Hippocampal formation (tissue), 2 donors: ENCODE results near the gene GBX1.

ENCODE experiments used
- DNase-seq, 2 donors: peaks; one replicate each; lab custom pipeline; 2025; lab: John Stamatoyannopoulos, UW

Gene GBX1

DNA sequence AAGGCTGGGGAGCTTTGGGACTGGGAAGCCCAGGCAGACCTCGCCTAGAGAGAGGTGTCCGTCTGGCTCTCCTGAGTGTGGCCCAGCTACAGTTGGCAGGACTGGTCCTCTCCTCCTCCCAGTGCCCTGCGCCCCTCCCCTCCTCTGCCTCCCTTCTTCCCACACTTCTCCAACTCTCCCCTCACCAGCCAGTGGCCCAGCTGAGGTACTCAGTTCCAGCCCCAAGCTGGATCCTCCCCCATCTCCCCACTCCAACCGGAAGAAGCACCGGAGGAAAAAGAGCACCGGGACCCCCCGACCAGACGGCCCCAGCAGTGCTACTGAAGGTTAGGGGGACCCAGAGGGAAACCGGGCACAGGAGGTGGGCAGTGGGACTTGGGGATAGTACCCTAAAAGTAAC, 27.7 kb downstream of the GBX1 start:
- DNase-seq: no peak

DNA sequence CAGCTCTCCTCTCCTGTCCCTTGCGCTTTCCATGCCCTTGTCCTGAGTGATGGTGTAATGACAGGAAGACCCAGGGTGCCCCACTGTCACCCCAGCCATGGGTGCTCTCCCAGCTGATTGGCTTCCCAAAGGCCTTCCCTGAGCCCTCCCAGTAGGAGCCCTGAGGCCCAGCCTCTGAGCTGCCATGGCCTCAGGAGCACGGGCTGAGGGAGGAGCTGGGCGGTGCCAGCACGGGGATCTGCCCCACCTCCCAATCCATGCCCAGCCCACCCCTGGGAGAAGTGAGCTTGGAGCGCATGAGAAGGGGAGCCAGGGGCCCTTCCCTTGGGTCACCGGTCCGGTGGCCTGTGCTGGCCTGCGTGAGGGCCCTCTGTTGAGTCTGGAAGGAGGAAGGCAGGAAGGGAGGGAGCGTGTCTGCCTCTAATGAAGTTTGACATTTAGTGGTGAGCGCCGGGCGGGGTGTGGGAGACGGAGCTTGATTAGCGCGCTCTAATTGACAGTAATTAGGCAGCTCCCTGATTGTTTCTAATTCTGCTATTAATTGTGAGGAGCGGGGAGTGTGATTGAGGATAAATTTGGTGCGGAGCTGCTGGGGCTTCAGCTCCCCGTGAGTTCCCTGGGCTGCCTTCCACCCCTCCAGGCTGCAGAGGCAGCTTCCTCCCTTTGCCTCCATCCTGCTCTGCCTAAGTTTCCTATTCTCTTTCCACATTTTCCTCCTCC, 28.3 kb downstream of the GBX1 start:
- no peak for DNase-seq

DNA sequence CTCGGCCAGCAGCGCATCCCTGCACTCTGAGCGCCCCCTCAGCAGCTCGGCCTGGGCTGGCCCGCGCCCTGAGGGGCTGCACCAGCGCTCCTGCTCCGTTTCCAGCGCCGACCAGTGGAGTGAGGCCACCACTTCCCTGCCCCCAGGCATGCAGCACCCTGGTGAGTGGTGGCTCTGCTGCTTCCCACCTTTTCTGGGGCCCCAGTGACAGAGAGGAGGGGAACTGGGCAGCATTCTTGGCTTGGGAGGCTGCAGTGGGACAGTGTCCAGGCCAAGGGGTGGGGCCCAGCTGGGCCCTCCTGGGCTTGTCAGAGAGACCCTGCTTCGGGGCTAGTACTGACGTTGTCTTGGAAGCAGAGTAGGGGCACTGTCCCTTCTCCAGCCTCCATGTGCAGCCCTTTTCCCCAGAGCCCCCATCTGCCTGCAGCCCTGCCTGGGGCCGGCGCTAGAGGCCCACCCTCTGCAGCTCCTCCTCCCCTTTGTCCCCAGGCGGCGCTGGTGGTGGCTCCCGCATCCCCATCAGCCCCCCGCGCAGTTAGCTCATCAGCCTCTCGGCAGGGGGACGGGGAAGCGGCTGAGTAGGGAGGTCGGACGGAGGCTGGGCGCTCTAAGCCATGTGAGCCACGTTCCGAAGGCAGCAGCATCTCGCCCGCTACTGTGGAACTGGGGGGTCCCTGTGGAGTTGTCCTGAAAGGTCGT, 29.2 kb downstream of the GBX1 start:
- DNase-seq: no peak

DNA sequence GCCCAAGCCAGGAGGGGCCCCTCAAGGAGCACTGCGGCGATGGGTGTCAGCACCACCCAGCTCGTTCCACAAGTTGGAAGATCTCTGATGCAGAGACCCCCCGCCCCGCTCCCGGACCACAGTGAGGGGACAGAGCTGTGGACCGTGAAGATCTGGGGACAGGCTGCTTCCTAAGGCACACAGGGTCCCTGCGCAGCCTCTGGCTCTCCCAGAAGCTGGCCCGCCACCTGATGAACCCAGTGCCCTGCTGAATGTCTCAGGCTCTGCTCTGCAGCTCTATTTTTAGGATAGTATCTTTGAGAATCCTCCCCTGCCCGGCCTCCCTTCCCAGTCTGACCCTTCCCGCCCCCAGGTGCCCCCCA, 29.7 kb downstream of the GBX1 start:
- no peak for DNase-seq

DNA sequence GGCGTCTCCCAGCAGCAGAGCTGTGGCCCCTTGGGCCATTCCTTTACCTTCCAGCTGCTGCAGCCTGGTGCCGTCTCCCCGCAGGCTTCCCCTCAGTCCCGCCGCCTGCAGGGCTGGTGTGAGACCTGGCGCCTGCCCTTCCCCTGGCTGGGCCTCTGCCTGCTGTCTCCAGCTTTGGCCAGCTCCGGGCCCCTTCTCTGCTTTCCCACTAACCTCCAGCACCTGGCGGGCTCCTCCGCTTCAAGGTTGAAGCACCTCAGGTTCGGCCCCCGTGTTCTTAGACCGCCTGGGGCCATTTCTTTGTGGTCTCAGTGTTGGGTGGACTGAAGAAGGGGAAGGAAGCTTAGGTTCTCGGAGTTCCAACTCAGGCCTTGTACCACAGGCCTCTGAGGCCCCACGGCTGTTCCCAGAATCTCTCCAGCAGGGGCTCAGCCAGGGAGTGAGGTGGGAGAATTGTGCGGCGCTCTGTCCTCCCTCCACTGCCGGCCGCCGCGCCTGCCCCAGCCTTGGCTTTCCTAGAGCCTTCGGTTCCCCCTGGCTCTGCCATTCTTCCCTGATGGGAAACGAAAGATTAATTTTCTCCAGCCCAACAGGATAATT, 30.3 kb downstream of the GBX1 start:
- DNase-seq: no peak

DNA sequence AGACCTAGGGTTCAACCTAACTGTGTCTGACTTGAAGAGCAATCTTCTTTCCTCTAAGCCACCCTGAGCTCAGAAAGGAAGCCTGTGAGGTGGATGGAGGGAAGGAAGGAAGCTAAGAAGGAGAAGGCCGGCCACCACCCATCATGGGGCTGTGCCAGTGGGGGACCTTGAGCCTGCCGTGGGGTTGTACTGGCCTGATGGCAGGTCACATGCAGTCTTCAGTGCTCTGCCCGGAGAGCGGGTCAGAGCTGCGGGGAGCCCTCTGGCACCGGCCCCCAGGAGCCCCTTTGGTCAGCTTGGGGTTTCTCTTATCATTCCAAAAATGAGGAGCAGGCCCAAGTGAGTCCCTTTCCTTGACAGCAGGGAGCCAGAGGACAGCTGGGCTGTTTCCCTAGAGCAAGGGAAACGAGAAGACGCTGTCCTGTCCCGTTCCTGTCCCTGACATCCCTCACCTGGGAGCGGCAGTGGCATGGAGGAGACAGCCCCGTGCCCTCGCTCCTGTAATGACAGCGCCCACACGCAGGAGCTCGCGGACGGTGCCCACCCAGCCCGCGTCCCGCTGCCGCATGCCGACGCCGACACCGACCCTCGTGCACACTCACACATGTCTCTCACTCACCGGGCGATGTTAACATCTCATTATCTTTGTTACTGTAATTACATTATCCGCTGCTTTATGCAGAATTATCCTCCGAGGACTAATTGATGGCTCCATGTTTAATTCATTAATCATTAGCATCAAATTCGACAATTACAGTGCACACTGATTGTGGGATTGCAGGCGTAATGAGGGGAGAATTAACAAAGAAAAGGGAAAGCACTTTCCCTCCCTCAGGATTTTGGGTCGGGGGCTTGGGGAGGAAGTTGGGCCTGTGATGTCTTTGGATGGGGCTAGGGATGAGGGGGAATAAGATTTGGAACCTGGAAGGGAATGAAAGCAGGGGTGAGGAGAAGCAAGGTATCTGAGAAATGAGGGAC, 31.3 kb downstream of the GBX1 start:
- no peak for DNase-seq

DNA sequence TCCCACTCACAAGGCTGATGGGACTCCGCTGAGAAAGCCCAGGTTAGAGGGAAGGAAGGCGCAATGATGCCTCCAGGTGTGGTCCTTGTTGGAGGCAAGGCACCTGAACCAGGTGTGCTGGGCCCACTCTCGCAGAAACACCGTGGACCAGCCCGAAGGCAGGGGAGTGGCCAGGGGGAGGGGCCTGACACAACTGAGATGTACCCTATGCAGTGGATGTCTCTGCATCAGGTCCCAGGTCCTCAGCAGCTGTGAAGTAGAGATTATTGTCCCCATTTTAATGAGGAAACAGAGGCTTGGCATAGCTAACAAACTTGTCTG, 32.0 kb downstream of the GBX1 start:
- no peak for DNase-seq

DNA sequence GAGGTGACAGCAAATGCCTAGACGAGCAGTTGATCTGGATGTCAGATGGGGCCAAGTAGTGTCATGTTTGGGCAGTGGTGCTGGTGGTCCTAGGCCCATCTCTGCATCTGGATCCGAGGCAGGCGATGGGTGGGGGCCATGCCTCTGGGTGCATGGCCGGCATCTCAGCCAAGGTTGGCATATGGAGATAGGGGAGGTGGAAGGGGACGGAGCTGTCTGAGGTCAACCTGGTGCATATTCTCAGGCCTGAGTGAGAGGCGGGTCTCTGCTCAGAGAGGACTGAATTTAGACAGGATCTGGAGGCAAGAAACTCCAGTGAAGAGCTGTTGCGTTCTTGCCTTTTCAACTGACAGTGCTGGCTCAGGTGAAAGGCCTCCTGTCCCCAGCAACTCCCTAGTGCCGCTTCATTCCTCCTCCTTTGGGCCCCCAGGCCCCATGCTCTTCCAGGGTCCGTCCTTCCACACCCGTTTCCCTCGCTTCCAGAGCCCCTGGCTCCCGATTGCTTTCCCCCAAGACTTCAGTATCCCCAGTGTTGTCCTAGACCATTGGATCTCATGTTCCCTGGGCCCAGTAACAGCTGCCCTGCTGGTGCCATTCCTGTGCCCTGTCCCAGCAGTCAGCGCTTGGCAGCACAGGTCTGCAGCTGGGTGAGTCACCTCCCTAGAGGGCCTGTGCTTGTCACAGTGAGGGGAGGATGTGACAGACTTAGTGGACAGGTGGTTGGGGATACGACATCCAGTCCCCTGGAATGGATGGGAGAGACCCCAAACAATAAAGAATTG, 32.6 kb downstream of the GBX1 start:
- no peak for DNase-seq

DNA sequence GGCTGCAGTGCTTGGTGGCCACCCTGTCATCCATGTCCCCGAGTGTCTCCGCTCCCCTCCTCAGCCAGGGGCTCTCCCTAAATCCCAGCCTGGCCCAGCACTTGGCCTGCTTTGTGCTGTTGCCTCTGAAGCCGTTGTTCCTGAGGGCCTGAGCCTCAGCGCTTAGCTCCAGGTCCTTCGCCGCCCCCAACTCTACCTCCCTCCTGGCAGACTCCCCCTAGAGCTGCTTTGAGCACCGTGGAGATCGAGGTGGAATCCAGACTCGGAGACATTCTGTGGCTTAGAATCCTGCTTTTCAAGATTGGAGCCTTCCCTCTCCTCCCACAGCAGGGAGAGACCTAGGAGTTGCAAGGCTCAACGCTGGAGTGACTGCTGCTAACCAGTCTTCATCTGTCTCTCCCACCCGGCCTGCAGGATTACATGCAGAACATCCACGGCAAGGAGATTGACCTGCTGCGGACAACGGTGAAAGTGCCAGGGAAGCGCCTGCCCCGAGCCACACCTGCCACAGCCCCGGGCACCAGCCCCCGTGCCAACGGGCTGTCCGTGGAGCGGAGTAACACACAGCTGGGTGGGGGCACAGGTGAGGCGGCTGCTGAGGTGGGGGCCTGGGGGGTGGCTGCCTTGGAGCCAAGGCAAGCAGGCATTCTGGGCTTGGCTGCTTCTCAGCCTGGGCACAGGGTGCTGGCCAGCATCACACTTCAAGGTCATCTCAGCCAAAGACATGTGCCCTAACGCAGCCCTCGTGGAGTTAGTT, 33.3 kb downstream of the GBX1 start:
- no peak for DNase-seq

DNA sequence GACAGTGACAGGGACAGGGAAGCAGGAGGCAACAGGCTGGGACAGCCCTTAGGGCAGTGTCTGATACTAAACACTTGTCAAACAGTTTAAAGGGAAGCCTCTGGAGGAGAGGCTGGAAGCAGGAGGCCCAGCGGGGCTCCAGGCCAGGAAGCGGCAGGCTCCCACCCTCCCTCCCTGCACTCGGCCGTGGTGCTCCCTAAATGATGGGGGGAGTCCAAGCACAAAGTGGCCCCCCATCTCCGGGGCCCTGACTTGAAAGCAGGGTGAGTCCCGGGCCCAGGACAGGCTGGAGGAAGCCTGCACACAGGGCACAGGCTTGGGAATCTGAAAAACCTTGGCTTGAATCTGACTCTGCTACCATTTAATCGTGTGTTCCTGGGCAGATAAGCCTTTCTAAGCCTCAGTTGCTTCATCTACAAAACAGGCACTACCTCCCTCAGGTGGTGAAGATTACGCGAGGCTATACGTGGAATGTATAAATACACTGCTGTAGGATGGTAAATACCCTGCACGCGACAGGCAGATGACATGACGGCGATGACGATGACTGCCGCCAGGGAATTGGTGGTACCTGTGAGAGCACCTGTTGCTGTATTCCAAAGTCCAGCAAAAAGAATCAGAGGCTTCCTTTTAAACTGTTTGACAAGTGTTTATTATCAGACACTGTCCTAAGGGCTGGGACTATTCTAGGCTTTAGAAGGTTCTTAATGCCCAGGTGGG, 34.1 kb downstream of the GBX1 start:
- no peak for DNase-seq

DNA sequence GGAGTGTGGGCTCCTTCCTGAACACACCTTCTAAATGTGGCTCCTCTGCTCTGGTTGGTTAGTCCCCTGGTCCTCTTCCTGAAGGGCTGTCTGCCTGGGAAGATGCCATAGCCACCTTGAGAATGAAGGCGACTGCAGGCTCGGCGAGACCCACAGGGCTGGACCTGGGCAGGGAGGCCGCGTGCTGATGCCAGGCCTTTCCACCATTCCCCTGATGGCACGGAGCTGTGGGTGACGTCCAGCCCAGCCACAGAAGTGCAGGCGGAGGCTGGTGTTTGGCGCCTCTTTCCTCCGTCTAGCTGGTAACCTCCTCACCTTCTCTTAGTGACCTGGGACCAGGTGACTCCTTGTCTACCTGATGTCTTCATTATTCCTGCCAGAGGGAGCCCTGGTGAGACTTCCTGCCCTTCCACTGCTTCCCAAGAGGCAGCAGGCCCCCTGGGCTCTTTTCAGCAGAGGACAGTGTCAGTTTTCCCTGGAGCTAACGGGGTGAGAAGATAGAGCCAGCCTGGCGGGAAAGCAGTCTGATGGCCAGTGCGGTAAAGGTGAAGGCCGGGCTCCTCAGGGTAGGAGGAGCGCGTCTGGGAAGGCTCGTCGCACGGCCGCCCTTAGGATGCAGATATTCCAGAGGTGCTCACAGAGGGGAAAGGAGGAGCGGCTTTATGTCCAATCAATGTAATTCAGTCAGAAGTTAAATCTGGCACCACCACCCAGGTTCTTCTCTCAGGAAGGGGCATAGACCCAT, 34.9 kb downstream of the GBX1 start:
- no peak for DNase-seq

DNA sequence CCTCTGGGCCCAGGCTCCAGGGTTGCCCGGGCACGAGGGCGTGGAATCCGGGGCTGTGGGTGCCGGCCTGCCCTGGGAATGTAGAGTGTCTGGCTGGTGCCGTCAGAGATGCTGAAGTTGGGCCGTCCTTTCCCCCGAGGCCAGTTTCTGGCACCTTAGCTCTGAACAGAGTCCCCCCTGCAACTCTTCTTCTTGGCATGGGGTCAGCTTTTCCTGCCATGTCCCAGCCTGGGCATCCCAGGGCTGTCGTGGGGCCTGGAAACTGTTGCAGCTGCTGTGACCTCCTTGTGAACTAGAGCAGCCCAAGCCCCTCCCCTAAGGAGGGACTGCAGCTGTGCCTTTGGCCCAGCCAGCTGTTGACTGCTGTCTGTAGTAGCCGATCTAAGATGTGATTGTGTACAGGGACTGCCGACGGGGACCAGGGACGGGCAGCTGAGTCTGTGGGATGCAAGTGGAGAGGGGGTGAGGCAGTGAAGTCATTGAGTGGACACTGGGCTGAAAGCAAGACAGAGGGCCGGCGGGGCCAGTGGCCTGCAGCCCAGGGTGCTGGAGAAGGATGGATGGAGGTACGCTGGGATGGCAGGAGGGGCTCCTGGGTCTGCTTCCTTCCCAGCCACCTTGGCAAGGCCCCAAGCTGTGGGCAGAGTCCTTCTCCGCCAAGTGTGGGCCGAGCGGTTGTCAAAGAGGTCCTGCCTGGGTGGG, 35.8 kb downstream of the GBX1 start:
- DNase-seq: peak; percentile 77 to 78

DNA sequence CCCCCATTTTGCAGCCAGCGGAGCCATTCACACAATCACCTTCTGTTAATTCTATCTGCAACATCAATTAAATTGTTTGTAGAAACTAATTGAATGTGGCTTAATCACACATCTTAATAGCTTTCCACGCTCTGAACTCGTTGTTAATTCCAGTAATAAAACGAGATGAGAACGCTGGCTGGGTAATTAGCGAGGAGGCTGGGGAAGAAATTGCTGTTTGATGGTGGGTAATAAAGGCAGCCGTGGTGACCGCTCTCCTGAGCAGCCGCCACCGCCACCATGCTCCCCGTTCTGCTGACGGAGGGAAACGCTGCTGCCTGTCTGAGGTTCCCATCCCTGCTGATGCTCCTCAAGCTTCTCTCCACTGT, 36.3 kb downstream of the GBX1 start:
- no peak for DNase-seq

DNA sequence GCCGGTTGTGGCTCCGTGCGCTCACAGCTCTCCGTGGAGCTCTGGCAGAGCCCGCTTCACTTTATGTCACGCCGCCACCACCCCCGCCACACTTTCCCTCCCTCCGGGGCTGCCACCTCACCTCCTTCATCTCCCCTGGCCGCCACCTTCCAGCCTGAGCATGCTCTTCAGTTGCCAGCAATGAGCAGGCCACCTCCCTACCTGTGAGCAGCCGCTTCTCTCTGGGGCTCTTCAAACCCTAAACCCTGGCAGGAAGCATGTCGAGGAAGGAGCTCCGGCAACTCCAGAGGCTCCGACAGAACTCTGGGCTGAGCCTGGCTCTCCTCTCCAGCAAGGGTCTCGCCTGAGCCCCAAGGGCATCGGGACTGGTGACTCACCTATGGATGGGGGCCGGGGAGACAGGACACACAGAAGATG, 36.7 kb downstream of the GBX1 start:
- no peak for DNase-seq

DNA sequence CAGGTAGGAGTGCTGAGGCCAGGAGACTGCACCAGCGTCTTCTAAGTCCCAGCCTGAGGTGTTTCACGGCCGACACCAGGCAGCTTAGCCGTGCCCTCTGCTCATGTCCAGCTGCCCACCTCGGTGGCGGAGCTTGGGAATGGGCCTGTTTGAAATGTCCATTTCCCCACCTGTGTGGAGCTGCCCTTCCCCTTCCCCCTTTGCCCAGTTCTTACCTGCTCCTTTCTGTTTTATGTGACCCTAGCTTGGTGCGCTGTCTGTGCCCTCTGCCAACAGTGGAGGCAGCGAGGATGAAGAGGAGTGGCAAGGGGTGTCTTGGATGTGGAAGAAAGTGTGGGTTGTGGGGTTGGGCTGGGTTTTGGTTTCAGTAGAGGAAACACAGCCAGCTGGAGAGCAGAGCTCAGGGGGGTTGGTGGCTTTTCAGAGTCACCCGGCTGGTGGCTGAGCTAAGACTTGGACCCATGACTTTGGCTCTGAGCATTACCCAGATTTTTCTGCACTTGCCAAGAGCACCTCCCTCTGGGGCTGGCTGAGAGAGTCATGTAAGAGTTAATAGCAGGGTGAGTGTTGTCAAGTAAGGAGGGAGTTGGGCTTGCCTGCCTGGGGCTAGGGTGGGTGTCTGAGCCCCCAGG, 37.4 kb downstream of the GBX1 start:
- no peak for DNase-seq

DNA sequence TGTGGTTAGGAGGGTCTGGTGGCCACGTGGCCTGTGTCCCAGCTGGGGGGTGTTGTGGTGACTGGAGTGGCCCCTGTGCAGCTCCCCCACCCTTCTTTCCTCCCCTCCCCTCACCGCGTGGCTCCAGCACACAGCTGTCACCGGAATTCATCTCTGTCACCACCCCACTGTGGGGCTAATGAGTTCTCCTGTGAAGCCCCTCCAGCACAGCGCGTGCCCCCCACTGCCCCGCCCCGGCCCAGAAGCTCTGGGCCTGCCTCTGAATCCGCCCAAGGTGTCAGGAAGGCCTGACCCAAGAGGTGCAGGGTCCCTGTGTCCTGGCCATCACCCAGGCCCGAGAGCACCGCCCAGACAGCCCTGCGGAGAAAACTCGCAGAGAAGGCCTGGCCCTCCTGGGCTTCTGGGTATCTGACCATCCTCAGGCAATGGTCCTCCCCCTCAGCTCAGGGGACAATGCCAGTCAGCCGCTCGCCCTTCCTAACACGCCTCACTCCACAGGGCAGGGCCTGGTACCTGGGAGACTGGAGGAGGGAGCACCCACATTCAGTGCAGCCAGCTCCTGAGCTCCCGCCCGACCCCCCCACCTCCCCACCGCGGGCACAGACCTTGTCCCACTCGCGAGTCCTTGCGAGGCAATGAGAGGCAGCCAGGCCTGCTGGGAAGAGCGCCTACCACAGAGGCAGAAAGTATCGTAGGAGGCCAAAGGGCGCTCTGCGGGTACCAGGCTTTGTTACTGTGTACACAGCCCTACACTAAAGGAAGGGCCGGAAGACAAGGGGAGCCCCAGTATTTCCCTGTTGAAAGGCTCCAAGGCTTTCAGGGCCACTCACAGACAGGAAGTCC, 38.2 kb downstream of the GBX1 start:
- no peak for DNase-seq

DNA sequence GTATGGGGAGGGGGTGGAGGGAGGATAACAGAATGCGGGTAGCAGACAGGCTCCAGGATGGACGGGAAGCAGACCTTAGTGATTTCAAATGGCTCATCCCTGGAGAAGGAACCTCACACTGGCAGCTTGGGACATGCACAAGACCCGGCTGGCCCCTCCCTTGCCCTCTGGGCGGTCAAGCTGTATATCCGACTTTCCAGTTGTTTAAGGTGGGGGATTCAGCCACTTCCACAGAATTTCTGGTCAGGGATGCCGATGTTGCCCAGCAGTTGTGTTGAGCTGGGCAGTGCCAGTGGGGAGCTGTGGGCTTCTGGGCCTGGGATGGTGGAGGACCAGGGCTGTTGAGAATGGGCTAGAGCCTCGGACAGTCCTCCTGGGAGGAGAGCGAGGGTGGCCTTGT, 38.8 kb downstream of the GBX1 start:
- no peak for DNase-seq

DNA sequence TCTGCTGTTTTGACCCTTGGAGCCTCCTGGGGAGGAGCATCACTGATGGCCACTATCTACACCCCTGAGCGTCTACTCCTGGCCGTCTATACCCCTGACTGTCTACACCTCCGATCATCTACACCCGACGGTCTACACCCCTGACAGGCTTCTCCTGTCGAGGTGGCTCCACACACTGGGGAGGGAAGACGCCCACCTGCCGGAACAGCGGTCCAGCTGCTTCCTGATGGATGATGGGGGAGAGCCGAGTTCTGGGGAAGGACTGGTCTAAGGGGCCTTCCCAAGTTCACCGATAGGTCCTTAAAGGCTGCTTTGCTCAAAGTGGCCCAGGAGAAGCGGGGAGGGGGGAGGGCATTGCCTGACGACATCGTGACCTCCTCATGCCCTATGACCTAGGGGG, 39.4 kb downstream of the GBX1 start:
- no peak for DNase-seq
